Activated CD8-positive, alpha-beta memory T cell treated with anti-CD3 and anti-CD28 coated beads for 36 hours (primary cell): ENCODE results near the gene OSGEPL1. TPM values are rescaled to one million over a fixed set of nuclear protein-coding genes. Genes with fewer than 3 reads are reported as not detected.

ENCODE experiments used
- CTCF ChIA-PET: fragments of 350-600 bp; sonication (Branson Sonifier 250); formaldehyde crosslinking; loops from one replicate; lab custom pipeline; 2021; ENCODE audit warnings: antibody characterized with exemption; lab: Charles Lee
- POLR2A ChIA-PET: fragments of 350-600 bp; sonication (Branson Sonifier 250); formaldehyde crosslinking; loops from one replicate; lab custom pipeline; 2021; ENCODE audit warnings: antibody characterized with exemption; lab: Charles Lee
- total RNA-seq, 2 experiments: library from RNA; stranded (reverse); gene quantifications; one replicate each; pipeline ENCODE4 v1.2.3, GENCODE V29; 2021

Gene OSGEPL1, protein sequence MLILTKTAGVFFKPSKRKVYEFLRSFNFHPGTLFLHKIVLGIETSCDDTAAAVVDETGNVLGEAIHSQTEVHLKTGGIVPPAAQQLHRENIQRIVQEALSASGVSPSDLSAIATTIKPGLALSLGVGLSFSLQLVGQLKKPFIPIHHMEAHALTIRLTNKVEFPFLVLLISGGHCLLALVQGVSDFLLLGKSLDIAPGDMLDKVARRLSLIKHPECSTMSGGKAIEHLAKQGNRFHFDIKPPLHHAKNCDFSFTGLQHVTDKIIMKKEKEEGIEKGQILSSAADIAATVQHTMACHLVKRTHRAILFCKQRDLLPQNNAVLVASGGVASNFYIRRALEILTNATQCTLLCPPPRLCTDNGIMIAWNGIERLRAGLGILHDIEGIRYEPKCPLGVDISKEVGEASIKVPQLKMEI
- total RNA-seq: 10 to 100 TPM; 13.1 to 13.3 TPM

DNA sequence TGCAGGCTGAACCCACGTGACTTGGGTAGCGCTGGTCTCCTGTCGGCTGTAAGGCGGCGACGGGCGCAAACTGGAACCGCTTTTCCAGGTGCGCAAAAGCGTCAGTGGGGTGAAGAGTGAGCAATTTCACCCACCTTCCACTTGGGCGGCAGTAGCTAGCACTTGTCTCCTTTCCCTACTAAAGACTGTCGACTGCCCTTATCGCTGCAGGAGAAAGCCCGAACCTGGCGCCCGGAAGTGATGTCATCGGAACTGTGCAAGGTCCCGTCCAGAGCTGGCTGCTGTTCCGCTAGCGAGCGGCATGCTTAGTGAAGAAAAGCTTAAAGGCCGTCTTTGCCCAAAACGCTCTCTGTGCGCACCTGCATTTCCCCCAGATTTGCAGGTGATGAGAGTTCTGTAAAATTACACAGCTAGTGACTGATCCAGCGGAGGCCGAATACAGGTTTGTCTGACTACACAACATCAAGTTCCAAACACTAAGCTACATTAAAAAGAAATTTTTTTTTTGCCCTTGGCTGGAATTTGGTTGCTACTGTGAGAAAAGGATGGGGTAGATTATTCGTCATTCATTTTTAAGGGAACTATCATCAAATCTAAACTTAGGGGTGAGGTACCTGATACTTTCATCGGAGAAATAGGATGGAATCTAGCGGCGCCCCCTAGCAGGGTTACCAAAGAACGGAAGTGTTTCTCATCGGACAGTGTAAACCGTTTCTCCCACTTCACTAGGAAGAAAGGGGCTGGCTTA lies at the start of gene OSGEPL1:
TSS of gene OSGEPL1 (minus strand) at position 242 of the 748 bp plus-strand sequence. CDS start 1,152 bp downstream, outside the sequence.
- CTCF ChIA-PET: interaction anchor here (0.6 to 1.4 kb wide), 13 partner anchors 10 to 436 kb away, joined by 3 to 7 read pairs (median 4); partner anchors contain the start of gene ASNSD1
- POLR2A ChIA-PET: interaction anchor here (0.6 to 2.9 kb wide), 7 partner anchors 10 to 101 kb away, joined by 3 to 32 read pairs (median 4); partner anchors contain the start of genes ASNSD1, ORMDL1 and PMS1

GRCh38 chr2:189803431-189803830 lies 40.8 kb upstream of the OSGEPL1 start:
- POLR2A ChIA-PET: no interaction called here
- CTCF ChIA-PET: no interaction called here

DNA sequence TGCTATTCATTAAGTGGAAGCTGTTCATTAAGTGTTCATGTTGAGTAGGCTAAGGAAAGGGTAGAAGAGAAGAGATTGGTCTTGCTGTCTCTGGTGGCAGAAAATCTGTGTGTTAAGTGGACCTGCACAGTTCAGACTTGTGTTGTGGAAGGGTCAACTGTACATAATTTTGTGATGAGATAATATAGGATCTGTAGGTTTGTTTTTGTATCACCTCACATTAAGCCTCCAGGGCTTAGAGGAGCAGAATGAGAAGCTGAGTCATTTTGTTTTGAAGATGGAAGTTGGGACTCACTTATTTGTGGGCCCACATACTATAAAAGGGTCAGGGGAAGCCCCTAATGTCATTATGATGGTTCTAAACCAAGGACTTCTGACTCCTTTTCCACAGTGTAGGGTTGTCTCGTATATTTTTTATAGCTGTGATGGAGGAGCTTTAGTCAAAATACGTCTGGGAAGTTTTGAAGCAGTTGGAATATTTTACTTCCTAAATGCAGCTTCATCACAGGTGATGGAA lies 39.9 kb upstream of the OSGEPL1 start:
- ChIA-PET POLR2A (no interaction called here), CTCF (no interaction called here)

GRCh38 chr2:189799531-189799930 lies 36.9 kb upstream of the OSGEPL1 start:
- ChIA-PET POLR2A (no interaction called here), CTCF (no interaction called here)

- ChIA-PET CTCF (interaction anchor here (0.7 to 1.4 kb wide), 3 partner anchors 15 to 26 kb away, joined by 3 to 5 read pairs (median 4); partner anchors contain the start of genes ORMDL1 and PMS1), POLR2A (no interaction called here)
Measured at GRCh38 chr2:189799030-189799331, 36.4 kb upstream of the OSGEPL1 start.

GRCh38 chr2:189798312-189799029 lies 35.9 kb upstream of the OSGEPL1 start:
- CTCF ChIA-PET: interaction anchor here (0.7 to 1.4 kb wide), 3 partner anchors 14 to 27 kb away, joined by 3 to 5 read pairs (median 4); partner anchors contain the start of genes ORMDL1 and PMS1
- POLR2A ChIA-PET: no interaction called here

- CTCF ChIA-PET: interaction anchor here (1.4 kb wide), 1 partner anchor 14 kb away, joined by 5 read pairs; the partner anchor contains the start of genes ORMDL1 and PMS1
- POLR2A ChIA-PET: no interaction called here
Measured at GRCh38 chr2:189797902-189798301, 35.3 kb upstream of the OSGEPL1 start.

- ChIA-PET CTCF (no interaction called here), POLR2A (no interaction called here)
Measured at GRCh38 chr2:189794310-189794709, 31.7 kb upstream of the OSGEPL1 start.

DNA sequence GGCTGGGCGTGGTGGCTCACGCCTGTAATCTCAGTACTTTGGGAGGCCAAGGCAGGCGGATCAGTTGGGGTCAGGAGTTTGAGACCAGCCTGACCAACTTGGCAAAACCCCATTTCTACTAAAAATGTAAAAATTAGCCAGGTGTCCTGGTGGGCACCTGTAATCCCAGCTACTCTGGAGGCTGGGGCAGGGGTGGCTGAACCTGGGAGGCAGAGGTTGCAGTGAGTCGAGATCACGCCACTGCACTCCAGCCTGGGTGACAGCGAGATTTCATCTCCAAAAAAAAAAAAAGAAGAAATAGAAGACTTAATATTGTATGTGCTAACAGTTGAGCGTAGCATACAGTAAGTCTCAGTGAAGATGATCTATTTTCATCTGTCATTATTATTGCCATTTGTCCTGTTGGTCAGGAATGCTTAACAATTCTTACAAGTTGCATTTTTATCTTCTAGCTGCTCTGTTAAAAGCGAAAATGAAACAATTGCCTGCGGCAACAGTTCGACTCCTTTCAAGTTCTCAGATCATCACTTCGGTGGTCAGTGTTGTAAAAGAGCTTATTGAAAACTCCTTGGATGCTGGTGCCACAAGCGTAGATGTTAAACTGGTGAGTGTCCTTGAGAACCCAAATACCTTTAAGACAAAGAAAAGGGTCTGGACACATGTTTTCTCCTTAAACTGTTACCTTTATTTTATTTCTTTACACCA lies 28.9 kb upstream of the OSGEPL1 start:
- ChIA-PET CTCF (interaction anchor here (0.7 to 1.1 kb wide), 2 partner anchors 29 to 1830 kb away, joined by 3 to 4 read pairs; partner anchors contain the start of gene OSGEPL1), POLR2A (no interaction called here)

GRCh38 chr2:189783927-189784867 lies 21.6 kb upstream of the OSGEPL1 start, which contains the start of the genes ORMDL1 and PMS1:
TSS of gene ORMDL1 (minus strand) at chr2:189784339. CDS start at chr2:189782595, 1,744 bp downstream.
TSS of gene PMS1 (plus strand) at chr2:189784450. CDS start at chr2:189791810, 7,360 bp downstream.
- ChIA-PET POLR2A (interaction anchor here (0.6 to 3.3 kb wide), 5 partner anchors 21 to 624 kb away, joined by 3 to 32 read pairs (median 3); partner anchors contain the start of genes MFSD6 and OSGEPL1), CTCF (interaction anchor here (0.6 to 1.6 kb wide), 3 partner anchors 9 to 62 kb away, joined by 3 to 5 read pairs (median 3); no protein-coding TSS in a partner anchor)

- POLR2A ChIA-PET: interaction anchor here (1.2 to 3.3 kb wide), 2 partner anchors 20 to 32 kb away, joined by 3 to 32 read pairs; partner anchors contain the start of gene OSGEPL1
- CTCF ChIA-PET: interaction anchor here (1.6 kb wide), 1 partner anchor 10 kb away, joined by 3 read pairs; no protein-coding TSS in a partner anchor
Measured at GRCh38 chr2:189783451-189783926, 20.9 kb upstream of the OSGEPL1 start.

GRCh38 chr2:189782221-189782671 lies 19.7 kb upstream of the OSGEPL1 start:
- POLR2A ChIA-PET: no interaction called here
- CTCF ChIA-PET: no interaction called here

DNA sequence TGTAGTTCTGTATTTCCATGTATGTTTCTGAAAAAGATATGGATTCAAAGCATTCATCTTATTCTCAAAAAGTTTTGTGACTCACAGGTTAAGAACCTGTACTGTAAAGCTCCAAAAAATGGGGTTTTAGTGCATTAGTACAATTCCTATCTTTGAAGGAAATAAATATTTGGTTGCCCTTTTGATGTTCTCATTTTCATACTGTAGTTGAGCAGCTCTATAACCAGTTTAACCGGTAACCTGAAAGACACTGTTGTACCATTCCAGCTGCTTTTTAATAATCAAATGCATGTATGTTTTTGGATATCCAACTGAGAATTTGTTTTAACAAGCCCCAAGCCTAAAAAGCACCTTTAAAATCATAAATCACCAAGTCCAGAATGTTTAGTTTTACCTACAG lies 9.6 kb upstream of the OSGEPL1 start:
- POLR2A ChIA-PET: no interaction called here
- CTCF ChIA-PET: interaction anchor here (1.8 kb wide), 1 partner anchor 10 kb away, joined by 6 read pairs; the partner anchor contains the start of gene OSGEPL1

GRCh38 chr2:189770590-189771322 lies 8.2 kb upstream of the OSGEPL1 start:
- CTCF ChIA-PET: no interaction called here
- POLR2A ChIA-PET: no interaction called here

DNA sequence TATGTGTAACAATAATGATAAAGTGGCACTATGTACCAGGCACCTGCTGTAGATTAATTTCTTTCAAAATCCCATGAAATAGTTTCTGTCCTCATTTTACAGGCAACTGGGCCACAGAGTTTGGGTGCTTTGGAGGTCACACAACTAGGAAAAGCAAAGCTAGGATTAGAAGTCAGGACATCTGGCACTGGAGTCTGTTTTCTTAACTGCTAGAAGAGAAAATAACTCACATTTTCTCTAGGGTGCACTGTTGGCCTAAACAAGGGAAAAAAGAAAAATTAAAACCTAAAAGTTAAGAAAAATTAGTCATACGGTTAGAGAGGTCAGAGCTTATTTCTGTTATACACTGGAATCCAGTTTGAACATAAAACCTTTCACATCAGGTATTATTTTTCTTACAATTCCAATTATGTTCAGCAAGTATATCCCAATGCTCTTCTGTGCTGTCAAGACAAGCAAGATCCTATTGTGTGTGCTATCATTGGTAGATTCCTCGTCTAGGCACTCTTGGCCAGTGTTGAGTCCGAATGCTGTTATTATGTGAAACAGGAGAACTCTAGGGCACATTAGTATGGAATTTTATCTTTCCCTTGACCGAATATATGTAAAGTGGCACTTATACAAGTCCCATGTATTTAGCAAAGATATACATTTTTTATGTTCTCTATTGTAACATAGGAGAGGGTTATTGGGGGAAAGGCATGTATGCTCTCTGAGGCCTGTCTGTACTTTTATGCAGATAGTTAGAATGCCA lies 1.5 kb upstream of the OSGEPL1 start:
- POLR2A ChIA-PET: interaction anchor here (0.5 to 2.9 kb wide), 4 partner anchors 13 to 65 kb away, joined by 5 to 32 read pairs (median 6); partner anchors contain the start of genes ORMDL1 and PMS1

More for the DNA sequence above, 1.5 kb upstream of the OSGEPL1 start:
- CTCF ChIA-PET: interaction anchor here (0.7 to 0.8 kb wide), 2 partner anchors 21 to 105 kb away, joined by 3 to 4 read pairs; no protein-coding TSS in a partner anchor
